ENCODE measurements around the gene SH3PXD2A. TPM values are rescaled to one million over a fixed set of nuclear protein-coding genes. Genes with fewer than 3 reads are reported as not detected.

SH3PXD2A gene
- total and polyA plus RNA-seq, 3 experiments from 2014 or later = 0.48 to 8.0 (median 7.7) TPM

- no peaks in the 10 kb centered on the region for H3K9me3 Mint-ChIP-seq
- H3K36me3 Mint-ChIP-seq = peaks cover 0 to 3% (median 0%) of the 10 kb centered on the region in 3 donors
- H3K36me3 ChIP-seq (ENCODE audit: insufficient read depth, low read length) = no peaks in the 10 kb centered on the region
- H3K4me3 ChIP-seq (ENCODE audit: low read length) = no peak overlapping the region
- peak overlapping the region in 4 of 8 donors; percentile 33 to 79 (median 58) for H3K27ac Mint-ChIP-seq
- POLR2A ChIA-PET = no interaction called here
- no peak for DNase-seq
- H3K4me1 Mint-ChIP-seq = peaks cover 5 to 18% (median 15%) of the 10 kb centered on the region in 3 donors
- H3K4me1 ChIP-seq (ENCODE audit: insufficient read depth, low read length) = peaks cover 9% of the 10 kb centered on the region
- H3K9me3 ChIP-seq (ENCODE audit: low read length) = no peaks in the 10 kb centered on the region
- H3K27me3 Mint-ChIP-seq = peaks cover 0 to 7% of the 10 kb centered on the region in 2 donors
- no peak overlapping the region for H3K27ac ChIP-seq (ENCODE audit: low read depth, low read length)
- CTCF ChIA-PET = interaction anchor here (0.9 to 2.1 kb wide), 2 partner anchors 7 to 10 kb away, joined by 3 to 8 read pairs; no protein-coding TSS in a partner anchor
- no peaks in the 10 kb centered on the region for H3K27me3 ChIP-seq (ENCODE audit: insufficient read depth, low read length, poor library complexity, severe bottlenecking)
- peak overlapping the region in 6 of 7 donors; percentile 24 to 66 (median 43) for H3K4me3 Mint-ChIP-seq
These were observed 272.8 kb downstream of the SH3PXD2A start for GRCh38 chr10:103582331-103583123.

- Histone ChIP-seq H3K9me3 (ENCODE audit: low read length) (no peaks in the 10 kb centered on the region), H3K4me1 (ENCODE audit: insufficient read depth, low read length) (peaks cover 9% of the 10 kb centered on the region), H3K27me3 (ENCODE audit: insufficient read depth, low read length, poor library complexity, severe bottlenecking) (no peaks in the 10 kb centered on the region), H3K4me3 (ENCODE audit: low read length) (no peak overlapping the region), H3K27ac (ENCODE audit: low read depth, low read length) (no peak overlapping the region), H3K36me3 (ENCODE audit: insufficient read depth, low read length) (no peaks in the 10 kb centered on the region)
- ChIA-PET CTCF (interaction anchor here (0.9 to 2.1 kb wide), 2 partner anchors 8 to 11 kb away, joined by 3 to 8 read pairs; no protein-coding TSS in a partner anchor), POLR2A (no interaction called here)
- H3K4me1 Mint-ChIP-seq = peaks cover 5 to 18% (median 15%) of the 10 kb centered on the region in 3 donors
- H3K9me3 Mint-ChIP-seq = no peaks in the 10 kb centered on the region
- no peak for DNase-seq
- H3K4me3 Mint-ChIP-seq = peak overlapping the region in 1 of 7 donors; percentile 49
- H3K36me3 Mint-ChIP-seq = peaks cover 0 to 3% (median 0%) of the 10 kb centered on the region in 3 donors
- peaks cover 0 to 7% of the 10 kb centered on the region in 2 donors for H3K27me3 Mint-ChIP-seq
- H3K27ac Mint-ChIP-seq = peak overlapping the region in 2 of 8 donors; percentile 18 to 19
These were observed 273.9 kb downstream of the SH3PXD2A start for GRCh38 chr10:103581499-103581898.

GRCh38 chr10:103580430-103580829, 274.9 kb downstream of the SH3PXD2A start:
- H3K27me3 ChIP-seq (ENCODE audit: insufficient read depth, low read length, poor library complexity, severe bottlenecking) = no peaks in the 10 kb centered on the region
- Mint-ChIP-seq H3K9me3 (no peaks in the 10 kb centered on the region), H3K27me3 (peaks cover 0 to 7% of the 10 kb centered on the region in 2 donors), H3K4me1 (peaks cover 5 to 15% (median 14%) of the 10 kb centered on the region in 3 donors), H3K36me3 (peaks cover 0 to 3% (median 0%) of the 10 kb centered on the region in 3 donors), H3K4me3 (no peak overlapping the region), H3K27ac (no peak overlapping the region)
- no peak overlapping the region for H3K4me3 ChIP-seq (ENCODE audit: low read length)
- H3K36me3 ChIP-seq (ENCODE audit: insufficient read depth, low read length) = no peaks in the 10 kb centered on the region
- ChIA-PET CTCF (interaction anchor here (1.1 to 2.1 kb wide), 2 partner anchors 9 to 12 kb away, joined by 3 to 8 read pairs; no protein-coding TSS in a partner anchor), POLR2A (no interaction called here)
- no peak overlapping the region for H3K27ac ChIP-seq (ENCODE audit: low read depth, low read length)
- no peak for DNase-seq
- peaks cover 9% of the 10 kb centered on the region for H3K4me1 ChIP-seq (ENCODE audit: insufficient read depth, low read length)
- H3K9me3 ChIP-seq (ENCODE audit: low read length) = no peaks in the 10 kb centered on the region

GRCh38 chr10:103580011-103580410, 275.4 kb downstream of the SH3PXD2A start:
- no peaks in the 10 kb centered on the region for H3K27me3 ChIP-seq (ENCODE audit: insufficient read depth, low read length, poor library complexity, severe bottlenecking)
- no peaks in the 10 kb centered on the region for H3K9me3 ChIP-seq (ENCODE audit: low read length)
- H3K9me3 Mint-ChIP-seq = no peaks in the 10 kb centered on the region
- no peak for DNase-seq
- H3K4me3 Mint-ChIP-seq = no peak overlapping the region
- ChIA-PET CTCF (interaction anchor here (1.1 to 2.1 kb wide), 2 partner anchors 10 to 13 kb away, joined by 3 to 8 read pairs; no protein-coding TSS in a partner anchor), POLR2A (no interaction called here)
- H3K36me3 Mint-ChIP-seq = peaks cover 0 to 3% (median 0%) of the 10 kb centered on the region in 3 donors
- peaks cover 9% of the 10 kb centered on the region for H3K4me1 ChIP-seq (ENCODE audit: insufficient read depth, low read length)
- no peaks in the 10 kb centered on the region for H3K36me3 ChIP-seq (ENCODE audit: insufficient read depth, low read length)
- H3K27ac ChIP-seq (ENCODE audit: low read depth, low read length) = no peak overlapping the region
- H3K4me3 ChIP-seq (ENCODE audit: low read length) = no peak overlapping the region
- peaks cover 5 to 15% (median 14%) of the 10 kb centered on the region in 3 donors for H3K4me1 Mint-ChIP-seq
- peaks cover 0 to 4% of the 10 kb centered on the region in 2 donors for H3K27me3 Mint-ChIP-seq
- no peak overlapping the region for H3K27ac Mint-ChIP-seq

GRCh38 chr10:103578782-103579382, 276.5 kb downstream of the SH3PXD2A start:
- CTCF ChIA-PET = no interaction called here
- Mint-ChIP-seq H3K9me3 (no peaks in the 10 kb centered on the region), H3K27ac (no peak overlapping the region), H3K4me1 (peaks cover 3 to 12% (median 12%) of the 10 kb centered on the region in 3 donors), H3K27me3 (peaks cover under 1 to 4% of the 10 kb centered on the region in 2 donors), H3K36me3 (peaks cover 0 to under 1% (median 0%) of the 10 kb centered on the region in 3 donors), H3K4me3 (no peak overlapping the region)
- Histone ChIP-seq H3K9me3 (ENCODE audit: low read length) (no peaks in the 10 kb centered on the region), H3K27ac (ENCODE audit: low read depth, low read length) (no peak overlapping the region), H3K4me3 (ENCODE audit: low read length) (no peak overlapping the region), H3K36me3 (ENCODE audit: insufficient read depth, low read length) (no peaks in the 10 kb centered on the region), H3K4me1 (ENCODE audit: insufficient read depth, low read length) (peaks cover 9% of the 10 kb centered on the region), H3K27me3 (ENCODE audit: insufficient read depth, low read length, poor library complexity, severe bottlenecking) (no peaks in the 10 kb centered on the region)
- POLR2A ChIA-PET = no interaction called here
- no peak for DNase-seq

- Mint-ChIP-seq H3K9me3 (no peaks in the 10 kb centered on the region), H3K4me1 (no peaks in the 10 kb centered on the region), H3K27ac (no peak overlapping the region), H3K4me3 (no peak overlapping the region), H3K27me3 (peaks cover 10 to 12% of the 10 kb centered on the region in 2 donors), H3K36me3 (no peaks in the 10 kb centered on the region)
- no peaks in the 10 kb centered on the region for H3K27me3 ChIP-seq (ENCODE audit: insufficient read depth, low read length, poor library complexity, severe bottlenecking)
- H3K36me3 ChIP-seq (ENCODE audit: insufficient read depth, low read length) = no peaks in the 10 kb centered on the region
- H3K9me3 ChIP-seq (ENCODE audit: low read length) = no peaks in the 10 kb centered on the region
- no peak overlapping the region for H3K4me3 ChIP-seq (ENCODE audit: low read length)
- H3K27ac ChIP-seq (ENCODE audit: low read depth, low read length) = no peak overlapping the region
- no peak for DNase-seq
- CTCF ChIA-PET = interaction anchor here (1.0 to 1.4 kb wide), 2 partner anchors 13 to 69 kb away, joined by 3 read pairs; no protein-coding TSS in a partner anchor
- POLR2A ChIA-PET = no interaction called here
- no peaks in the 10 kb centered on the region for H3K4me1 ChIP-seq (ENCODE audit: insufficient read depth, low read length)
These were observed 278.5 kb downstream of the SH3PXD2A start for GRCh38 chr10:103576862-103577261.

- Mint-ChIP-seq H3K36me3 (no peaks in the 10 kb centered on the region), H3K27me3 (peaks cover 10 to 13% of the 10 kb centered on the region in 2 donors)
- CTCF ChIA-PET = no interaction called here
These were observed 279.3 kb downstream of the SH3PXD2A start for GRCh38 chr10:103576076-103576471.

More at GRCh38 chr10:103576076-103576471, 279.3 kb downstream of the SH3PXD2A start:
- Mint-ChIP-seq H3K4me3 (no peak overlapping the region), H3K27ac (no peak overlapping the region), H3K4me1 (no peaks in the 10 kb centered on the region), H3K9me3 (no peaks in the 10 kb centered on the region)
- Histone ChIP-seq H3K4me3 (ENCODE audit: low read length) (no peak overlapping the region), H3K36me3 (ENCODE audit: insufficient read depth, low read length) (no peaks in the 10 kb centered on the region), H3K27ac (ENCODE audit: low read depth, low read length) (no peak overlapping the region), H3K27me3 (ENCODE audit: insufficient read depth, low read length, poor library complexity, severe bottlenecking) (no peaks in the 10 kb centered on the region), H3K9me3 (ENCODE audit: low read length) (no peaks in the 10 kb centered on the region), H3K4me1 (ENCODE audit: insufficient read depth, low read length) (no peaks in the 10 kb centered on the region)
- DNase-seq = no peak
- POLR2A ChIA-PET = no interaction called here

Measured in CD8-positive, alpha-beta memory T cell (primary cell).